HG03108 (cell line): ENCODE results near the gene DPF1.

ENCODE experiments used
- ATAC-seq: cut with Tn5 transposase; IDR thresholded peaks from one replicate; pipeline ENCODE4 v1.9.1; 2021; ENCODE audit warnings: moderate library complexity; ENCODE audit not compliant: unreplicated experiment

DPF1 gene

DNA sequence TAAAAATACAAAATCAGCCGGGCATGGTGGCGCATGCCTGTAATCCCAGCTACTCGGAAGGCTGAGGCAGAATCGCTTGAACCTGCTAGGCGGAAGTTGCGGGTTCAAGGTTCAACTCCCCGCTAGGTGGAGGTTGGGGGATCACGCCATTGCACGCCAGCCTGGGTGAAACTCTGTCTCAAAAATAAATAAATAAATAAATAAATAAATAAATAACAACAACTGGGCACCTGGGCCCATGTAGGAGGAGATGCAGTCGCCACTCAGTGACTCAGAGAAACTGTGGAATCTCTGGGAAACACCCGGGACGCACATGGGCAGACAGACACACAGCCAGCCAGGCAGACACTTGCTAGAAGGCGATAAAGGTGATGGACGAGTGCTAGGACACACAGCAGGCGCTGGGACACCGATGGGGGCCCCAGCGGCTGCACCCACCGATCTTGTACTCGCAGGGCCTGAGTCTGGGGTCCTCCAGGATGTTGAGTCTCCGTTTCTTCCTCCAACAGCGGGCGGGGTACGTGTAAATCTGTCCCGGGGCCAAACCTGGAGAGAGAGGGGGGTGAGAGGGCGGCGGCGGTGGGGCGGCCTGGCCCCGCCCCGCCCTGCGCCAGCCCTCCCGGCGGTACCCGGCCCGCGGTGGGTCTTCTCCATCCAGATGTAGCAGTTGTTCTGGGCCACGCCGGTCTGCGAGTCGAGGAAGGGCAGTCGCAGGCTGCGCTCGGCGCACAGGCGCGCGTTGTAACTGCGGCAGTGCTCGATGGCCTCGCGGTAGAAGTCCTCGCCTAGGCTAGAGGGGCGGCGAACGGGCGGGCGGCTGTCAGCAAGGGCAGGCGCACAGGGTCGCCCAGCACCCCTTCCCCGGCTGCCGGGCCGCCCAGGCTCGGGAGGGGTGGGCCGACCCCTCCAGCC, 1.8 kb downstream of the DPF1 start:
- no peak for ATAC-seq

DNA sequence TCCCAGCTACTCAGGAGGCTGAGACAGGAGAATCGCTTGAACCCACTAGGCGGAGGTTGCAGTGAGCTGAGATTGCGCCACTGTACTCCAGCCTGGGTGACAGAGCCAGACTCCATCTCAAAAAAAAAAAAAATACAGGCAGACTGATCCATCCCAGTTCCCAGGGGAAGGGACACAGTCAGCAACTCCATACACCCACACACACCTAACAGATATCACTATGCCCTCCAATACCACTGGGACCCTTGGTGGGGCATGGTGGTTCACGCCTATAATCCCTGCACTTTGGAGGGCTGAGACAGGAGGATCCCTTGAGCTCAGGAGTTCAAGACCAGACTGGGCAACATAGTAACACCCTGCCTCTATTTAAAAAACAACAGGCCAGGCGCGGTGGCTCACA, 2.6 kb downstream of the DPF1 start:
- no peak for ATAC-seq

DNA sequence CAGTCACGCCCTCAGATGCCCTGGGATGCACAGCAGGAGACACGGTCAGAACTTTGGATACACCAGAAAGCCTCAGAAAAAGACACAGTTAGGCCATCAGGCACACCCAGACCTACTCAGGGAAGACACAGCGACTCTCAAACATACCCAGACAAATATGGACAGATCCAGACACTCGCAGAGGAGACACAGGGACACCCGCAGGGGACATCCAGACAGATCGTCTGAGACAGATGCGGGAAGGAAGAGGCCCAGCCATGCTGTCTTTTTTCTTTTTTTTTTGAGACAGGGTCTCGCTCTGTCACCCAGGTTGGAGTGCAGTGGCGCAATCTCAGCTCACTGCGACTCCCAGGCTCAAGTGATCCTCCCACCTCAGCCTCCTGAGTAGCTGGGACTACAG, 4.8 kb downstream of the DPF1 start:
- no peak for ATAC-seq

DNA sequence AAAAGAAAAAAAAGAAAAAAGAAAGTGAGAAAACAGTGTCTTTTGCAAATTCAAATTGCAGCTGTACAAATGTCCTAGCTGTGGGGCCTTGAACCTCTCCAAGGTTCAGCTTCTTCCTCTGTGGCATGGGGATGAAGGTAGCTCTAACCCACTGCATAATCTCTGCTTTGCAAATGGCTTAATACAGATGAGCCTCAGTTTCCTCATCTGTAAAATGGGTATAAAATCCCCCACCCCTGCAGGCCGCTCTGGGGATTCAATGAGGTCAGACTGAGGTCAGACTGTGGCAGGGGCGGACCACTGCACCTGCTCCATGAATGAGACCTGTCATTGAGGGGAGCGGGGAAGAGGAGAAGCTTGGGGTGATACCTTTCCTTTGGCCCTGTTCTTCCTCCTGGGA, 5.8 kb downstream of the DPF1 start:
- ATAC-seq: no peak

DNA sequence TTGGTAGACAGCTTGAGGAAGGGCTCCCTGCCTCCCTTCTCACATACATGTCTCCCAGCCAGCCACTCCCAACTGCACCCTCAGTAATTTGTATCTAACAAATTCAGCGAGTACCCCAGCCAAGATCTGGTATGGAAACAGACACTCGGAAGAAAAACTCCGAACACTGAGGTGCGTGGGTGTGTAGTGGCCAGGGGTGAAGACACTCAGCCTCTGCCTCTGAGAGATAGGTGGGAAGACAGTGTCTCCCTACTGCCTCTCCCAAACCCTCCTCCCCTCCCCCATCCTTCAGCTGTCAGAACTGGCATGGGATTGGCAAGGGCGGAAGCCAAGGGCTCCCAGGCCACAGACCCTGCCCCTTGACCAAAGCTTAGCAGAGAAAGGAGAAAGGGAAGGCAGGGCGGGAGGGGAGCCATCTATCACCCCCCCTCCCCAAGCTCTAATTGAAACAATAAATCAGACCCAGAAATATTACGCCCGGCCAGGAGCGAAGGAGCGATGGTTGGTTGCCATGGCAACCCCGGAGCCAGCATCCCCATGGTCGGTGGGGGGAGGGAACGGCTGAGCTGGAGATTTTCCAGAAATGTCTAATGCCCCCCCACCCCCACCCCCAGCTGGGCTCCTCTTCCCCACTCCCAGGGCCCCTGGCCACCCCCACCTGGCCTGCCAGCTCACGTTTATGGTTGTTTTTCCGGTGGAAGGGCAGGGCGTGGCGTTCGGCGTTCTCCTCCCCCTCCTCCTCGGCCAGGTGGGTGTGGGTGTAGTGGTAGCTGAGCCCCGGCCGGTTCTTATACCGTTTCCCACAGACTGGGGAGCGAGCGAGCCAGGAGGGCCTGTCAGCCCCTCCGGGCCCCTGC, 7.0 kb downstream of the DPF1 start:
- no peak for ATAC-seq

DNA sequence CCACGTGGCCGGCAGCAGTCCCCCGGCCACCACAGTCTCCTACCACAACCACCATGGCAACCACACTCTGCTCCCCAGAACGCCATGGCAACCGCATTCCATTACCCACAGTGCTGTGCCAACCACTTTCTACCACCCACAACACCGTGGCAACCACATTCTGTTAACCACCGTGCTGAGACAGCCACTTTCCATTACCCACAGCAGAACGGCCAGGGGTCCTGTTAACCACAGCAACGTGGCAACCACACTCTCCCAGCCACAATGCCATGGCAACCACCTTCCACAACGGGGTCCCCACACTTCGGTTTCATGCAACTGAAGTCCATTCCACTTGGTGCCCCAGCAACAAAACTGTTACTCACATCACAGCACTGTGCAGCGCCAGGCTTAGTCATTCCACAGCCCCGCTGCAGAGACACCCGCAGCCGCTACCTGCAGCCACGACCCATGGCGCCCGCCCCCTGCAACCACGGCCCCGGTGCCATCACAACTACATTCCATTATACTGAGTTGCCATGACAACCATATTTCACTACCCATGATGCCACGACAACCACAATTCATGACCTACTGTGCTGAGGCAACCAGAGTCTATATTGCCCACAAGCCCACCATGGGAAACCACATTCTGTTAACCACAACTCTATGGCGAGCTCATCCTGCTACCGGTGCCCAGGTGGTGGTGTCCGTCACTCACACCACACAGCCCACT, 10.0 kb downstream of the DPF1 start:
- no peak for ATAC-seq

DNA sequence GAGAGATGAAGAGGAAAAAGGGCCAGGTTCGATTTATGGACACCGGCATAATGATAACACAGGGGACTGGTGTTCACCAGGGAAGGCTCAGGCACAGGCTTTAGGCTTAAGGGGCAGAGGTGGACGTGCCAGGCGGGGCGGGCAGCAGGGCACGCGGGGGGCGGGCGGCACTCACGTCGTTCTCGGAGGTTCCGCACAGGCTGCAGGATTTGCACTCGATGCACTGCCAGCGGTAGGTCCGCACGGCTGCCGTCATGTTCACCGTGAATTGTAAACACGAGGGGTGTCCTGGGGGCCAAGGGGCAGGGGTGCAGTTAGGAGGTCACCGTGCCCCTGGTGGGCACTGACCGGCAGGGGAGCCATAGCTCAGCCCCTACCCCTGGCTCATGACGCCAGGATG, 10.6 kb downstream of the DPF1 start:
- ATAC-seq: no peak

DNA sequence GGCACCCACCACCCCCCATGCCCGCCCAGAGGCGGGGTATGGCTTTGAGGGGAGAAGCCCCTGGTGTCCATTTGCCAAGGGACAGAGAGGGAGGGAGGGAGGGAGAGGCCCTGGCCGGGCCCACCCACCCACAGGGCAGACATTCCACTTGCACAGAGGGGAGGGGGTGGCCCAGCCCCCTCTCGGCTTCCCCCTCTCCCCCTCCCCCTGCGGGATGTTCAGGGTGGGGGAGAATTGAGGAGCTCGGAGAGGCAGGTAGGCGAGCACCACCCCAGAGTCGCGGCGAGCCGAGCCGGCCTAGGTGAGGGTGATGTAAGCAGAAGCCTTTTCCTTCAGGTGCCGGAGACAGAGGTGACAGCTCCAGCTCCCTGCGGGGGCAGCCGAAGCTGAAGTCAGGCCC, 12.3 kb downstream of the DPF1 start:
- ATAC-seq: no peak

DNA sequence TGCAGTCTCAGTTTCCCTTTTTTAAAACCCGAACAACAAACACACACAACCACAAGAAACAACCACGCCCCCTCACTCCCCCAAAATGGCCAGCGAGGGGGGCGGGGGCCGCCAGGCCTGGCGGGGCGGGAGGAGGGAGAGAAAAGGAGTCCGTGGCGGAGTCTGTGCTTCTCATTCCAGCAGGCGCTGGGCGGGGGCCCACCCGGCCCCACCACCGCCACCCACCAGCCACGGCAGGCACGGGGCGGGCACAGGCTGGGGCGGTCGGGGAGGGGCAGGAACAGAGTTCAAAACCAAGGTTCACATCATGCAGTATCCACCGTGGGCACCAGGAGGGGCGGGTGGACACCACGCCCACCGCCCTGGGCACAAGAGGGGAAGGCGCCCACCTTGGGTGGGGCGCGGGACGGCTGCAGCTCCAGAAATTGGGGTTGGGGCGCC, 12.9 kb downstream of the DPF1 start:
- no peak for ATAC-seq

DNA sequence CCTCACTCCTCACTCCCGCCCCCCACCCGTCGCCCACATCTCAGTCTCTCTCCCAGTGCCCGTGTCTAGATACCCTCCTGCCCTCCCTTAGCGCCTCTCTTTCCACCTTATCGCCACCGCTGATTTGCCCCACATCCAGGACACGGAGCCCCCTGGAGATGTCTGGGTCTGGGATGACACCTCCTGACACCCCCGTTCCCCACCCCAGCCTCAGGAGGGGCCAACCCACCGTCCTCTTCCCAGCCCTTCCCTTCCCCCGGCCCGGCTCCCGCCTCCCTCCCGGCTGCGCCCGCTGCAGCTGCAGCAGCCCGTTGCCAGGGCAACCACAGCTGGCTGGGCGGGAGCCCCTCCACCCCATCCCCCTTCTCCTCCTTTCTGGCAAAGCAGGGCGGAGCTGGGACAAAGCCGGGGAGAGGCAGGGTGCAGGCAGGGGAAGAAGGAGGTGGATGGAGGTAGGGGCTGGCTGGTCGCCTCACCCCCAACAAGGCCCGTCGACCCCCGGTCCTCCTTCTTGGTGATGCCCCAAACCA, 13.5 kb downstream of the DPF1 start:
- ATAC-seq: no peak

DNA sequence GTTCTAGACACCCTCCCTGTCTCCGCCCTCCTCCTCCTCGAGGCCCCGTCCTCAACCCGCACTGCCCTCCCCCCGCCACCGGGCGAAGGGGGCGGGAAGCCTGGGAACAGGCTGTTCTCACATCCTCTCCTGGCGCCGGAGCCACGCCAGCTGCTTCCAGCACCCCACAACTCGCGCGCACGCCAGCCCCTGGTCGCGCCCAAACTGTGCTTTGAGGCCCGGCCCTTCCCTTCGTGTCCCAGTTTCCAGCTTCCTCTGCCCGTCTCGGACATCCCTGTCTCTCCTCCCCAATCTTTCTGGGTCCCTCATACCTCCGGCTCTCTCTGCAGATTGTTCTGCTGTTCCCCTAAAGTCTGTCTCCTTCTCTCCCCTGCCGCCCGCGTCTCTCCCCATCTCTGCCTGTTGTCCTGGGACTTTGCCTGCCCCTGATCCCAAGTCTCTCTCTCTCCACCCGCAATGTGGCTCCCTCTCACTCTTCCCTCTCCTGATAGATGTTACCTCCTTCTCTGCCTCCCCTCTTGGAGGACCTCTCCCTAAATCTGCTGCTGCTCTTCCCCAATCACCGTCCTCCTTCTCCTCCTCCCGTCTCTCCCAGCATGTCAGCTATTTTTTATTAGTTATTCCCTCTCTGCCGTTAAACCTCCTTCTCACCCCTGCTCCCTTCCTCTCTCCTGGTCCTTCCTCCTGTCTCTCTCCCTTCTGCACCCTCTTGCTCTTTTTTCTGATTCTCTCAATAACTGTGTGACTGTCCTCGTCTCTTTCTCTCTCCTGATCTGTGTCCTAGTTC, 14.2 kb downstream of the DPF1 start:
- ATAC-seq: no peak

DNA sequence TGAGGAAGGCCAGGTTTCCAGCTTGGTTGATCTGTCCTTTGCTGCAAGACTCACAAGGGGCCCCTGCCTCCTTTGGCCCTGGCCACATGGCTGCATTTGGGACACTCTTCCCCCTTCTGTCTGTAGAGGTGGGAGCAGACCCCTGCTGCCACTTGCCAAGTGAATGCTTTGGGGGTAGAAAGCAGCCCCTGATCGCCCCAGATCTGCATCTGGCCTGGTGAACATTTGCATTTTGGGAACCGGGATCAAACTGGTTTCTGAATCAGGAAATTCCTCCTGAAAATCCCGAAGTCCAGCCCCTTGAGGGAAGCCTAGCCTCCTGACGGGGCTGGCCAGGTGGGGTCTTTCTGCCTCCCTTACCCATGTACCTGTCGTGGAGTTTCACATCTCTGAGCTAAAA, 14.9 kb downstream of the DPF1 start:
- no peak for ATAC-seq

DNA sequence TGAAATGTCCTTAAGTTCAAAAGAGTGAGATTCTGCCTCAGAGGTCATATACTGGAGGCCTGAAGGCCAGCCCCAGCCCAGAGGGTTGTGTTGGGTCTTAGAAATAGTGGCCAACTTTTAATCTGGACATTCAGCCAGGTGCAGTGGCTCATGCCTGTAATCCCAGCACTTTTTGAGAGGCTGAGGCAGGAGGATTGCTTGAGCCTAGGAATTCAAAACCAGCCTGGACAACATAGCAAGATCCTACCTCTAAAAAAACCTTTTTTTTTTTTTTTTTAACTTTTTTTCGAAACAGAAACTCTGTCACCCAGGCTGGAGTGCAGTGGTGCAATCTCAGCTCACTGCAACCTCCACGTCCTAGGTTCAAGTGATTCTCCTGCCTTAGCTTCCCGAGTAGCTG, 15.5 kb downstream of the DPF1 start:
- ATAC-seq: no peak

DNA sequence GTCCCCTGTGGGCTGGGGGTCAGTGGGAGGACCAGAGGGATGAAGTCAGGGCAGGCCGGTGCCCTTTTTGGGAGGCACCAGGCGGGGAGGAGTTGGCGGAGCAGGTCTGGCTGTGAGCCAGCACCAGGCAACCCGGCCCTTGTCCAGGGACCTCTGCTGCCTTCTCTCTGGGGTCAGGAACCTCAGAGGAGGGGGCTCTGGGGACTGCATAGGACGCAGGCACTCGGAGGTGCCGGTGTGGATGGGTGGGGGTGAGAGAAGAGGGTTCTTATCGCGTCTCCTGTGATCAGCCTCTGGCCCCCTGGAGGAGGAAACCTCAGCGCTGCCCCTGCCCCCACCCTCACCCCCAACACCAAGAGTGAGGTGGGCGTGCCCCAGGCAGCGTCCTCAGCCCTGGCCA, 16.5 kb downstream of the DPF1 start:
- no peak for ATAC-seq

DNA sequence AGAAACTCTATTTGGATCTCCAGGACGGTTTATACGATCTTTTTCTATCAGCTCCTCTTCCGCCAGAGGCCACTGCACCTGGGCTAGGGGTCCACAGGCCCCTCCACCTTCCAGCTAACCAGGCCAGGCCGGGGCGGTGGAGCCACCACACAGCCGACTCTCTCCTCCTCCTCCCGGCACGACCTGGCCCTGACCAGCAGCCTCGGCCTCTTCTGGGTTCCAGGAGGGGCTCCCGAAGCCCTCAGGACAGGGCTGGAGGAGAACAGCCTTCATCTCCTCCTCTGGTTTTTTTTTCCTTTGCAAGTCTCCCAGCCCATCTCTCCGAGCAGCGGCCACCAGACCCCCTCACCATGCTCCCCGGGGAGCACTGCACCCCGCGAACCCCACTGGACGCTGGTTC, 17.1 kb downstream of the DPF1 start:
- ATAC-seq: no peak

DNA sequence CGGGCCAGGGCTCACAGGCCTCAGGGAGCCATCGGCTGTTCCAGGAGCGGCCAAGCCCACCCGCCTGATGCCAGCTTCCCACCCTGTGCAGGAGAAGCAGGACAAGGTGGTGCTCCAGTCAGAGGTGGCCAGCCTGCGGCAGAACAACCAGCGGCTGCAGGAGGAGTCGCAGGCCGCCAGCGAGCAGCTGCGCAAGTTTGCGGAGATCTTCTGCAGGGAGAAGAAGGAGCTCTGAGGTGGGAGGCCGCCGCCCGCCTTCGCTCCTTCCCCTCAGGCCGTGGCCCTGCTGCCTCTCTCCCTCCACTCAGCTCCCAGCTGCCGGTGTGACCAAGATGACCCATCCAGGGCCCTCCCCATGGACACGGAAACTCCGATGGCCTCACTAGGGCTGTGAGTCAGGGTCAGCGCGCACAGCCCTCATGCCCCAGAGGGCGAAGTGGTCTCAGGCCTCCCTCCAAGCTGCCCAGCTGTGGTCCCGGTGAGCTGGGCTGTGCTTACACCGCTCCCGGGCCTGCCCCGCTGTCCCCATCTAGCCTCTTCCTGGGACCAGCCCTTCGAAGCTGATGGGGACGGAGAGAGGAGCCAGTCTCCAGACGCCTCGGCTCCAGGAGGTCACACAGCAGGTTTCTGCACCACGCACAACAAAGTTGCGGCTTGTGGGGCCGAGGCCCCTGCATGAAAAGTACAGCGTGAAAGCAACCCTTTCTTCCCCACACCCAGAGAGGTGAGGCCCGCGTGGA, 17.8 kb downstream of the DPF1 start:
- no peak for ATAC-seq

DNA sequence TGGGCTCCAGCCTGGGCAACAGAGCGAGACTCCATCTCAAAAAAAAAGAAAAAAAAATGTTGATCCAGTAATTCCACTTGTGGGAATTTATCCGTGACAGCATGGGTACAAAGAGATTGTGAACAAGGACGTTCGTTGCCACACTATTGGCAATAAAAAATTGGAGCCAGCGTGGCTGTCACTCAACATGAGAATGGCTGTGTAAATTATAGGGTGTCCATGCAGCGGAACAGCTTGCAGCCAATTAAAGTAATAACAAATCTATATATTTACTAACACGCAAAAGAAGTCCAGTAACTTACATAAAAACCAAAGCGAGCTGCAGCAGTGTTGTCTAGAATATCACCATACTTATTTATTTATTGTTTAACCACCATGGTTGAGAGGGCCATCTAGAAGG, 19.3 kb downstream of the DPF1 start:
- ATAC-seq: no peak

DNA sequence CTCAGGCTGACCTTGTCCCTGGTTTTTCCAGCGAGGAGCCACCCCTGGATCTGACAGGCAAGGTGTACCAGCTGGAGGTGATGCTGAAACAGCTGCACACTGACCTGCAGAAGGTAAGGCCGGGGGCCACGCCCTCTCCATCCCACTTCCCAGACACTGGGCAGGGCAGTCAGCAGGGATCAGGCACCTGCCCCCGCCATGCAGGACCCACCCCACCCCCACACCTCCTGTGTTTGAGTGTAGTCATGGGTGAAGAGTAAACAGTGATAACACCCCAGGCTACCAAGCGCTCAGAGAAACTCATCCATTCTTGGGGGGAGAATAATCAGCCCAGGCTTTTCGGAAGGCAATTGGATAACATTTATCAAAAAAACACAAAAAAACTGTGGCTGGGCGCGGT, 19.9 kb downstream of the DPF1 start:
- no peak for ATAC-seq

DNA sequence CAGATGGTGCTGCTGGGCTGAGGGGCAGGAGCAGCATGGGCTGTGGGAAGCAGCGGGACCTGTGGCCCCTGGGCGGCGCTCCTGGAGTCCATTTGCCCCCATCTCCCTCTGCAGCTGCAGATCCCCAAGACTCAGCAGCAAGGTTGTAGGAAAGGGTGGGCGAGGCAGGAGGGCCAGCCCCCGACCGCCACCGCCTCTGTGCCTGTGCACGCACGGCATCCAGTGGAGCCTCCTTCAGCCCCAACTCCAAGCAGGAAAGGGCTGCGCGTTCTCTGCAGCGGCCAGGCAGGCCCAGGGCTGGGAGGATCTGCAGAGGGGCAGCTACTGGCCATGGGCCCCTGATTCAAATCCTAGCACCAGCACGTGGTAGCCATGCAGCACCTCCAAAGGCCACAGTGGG, 20.8 kb downstream of the DPF1 start:
- no peak for ATAC-seq

DNA sequence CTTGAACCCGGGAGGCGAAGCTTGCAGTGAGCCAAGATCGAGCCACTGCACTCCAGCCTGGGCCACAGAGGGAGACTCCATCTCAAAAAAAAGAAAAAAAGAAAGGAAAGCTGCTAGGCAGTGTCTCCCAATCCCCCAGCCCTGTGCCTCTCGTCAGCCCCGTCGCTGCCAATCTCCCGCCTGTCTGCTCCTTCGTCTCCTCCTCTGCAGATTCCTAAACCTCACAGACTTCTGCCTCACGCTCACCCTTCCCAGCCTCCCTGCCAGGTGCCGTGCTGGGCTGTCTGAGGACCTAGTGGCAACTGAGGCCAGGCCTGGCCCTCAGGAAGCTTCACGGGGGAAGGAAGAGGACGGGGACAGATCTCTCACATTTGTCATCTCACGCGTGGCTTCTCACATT, 21.5 kb downstream of the DPF1 start:
- ATAC-seq: no peak
